HG03039 (cell line): ENCODE measurements around the gene SUGCT.
A peak's percentile ranks its signal among the peaks of the same experiment; 100 is the strongest.

ENCODE experiments used
- ATAC-seq: cut with Tn5 transposase; IDR thresholded peaks from one replicate; pipeline ENCODE4 v1.9.1; 2021; ENCODE audit warnings: mild to moderate bottlenecking, moderate library complexity; ENCODE audit not compliant: unreplicated experiment

The SUGCT gene

DNA sequence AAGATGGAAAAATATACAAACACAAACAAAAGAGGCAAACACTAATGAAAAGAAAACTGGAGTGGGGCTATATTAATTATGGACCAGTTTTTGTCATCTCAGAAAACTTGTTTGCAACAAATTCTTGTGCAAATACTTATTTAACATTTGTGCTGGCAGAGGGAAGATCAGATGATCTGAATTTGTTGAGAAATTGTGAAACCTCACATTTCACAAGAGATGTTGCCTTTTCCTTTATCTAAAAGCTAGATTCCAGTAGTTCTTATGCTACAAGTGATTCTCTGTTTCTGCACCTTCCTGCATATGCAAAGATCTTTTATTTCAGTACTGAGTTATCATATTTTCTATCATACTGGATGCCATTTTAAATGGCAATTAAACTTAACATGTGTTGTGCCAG, 320.7 kb downstream of the SUGCT start:
- ATAC-seq, result no peak

DNA sequence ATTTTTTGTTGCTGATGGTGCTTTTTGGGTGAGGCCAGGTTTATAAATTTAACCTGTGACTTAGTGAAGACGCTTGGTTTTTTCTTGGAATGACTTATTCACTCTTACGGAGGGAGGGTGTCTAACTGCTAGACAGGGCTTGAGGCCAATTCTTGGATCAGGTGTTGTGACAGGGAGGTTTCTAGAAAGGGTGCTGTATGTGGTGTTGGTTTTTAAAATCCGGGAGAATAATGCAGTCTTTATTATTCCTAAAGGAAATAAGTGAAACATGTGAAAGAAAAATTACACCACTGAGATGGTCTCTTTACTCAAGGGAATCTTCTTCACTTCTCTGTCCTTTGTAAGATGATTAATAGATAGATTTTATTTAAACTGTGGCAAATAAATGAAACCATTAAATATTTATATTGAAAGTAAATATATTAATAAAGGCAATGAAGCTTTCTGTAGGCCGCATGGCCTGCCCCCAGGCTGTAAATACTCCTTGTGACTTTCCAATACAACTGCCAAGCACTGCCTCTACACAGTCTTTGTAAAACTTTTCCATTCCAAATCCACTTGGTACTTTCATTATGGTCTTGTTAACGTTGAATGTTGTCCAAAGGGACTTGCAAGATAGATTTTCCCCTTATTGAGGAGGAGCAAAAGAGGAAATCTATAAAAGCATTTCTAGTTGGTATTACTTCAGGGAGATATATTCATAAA, 323.1 kb downstream of the SUGCT start:
- ATAC-seq, result no peak

DNA sequence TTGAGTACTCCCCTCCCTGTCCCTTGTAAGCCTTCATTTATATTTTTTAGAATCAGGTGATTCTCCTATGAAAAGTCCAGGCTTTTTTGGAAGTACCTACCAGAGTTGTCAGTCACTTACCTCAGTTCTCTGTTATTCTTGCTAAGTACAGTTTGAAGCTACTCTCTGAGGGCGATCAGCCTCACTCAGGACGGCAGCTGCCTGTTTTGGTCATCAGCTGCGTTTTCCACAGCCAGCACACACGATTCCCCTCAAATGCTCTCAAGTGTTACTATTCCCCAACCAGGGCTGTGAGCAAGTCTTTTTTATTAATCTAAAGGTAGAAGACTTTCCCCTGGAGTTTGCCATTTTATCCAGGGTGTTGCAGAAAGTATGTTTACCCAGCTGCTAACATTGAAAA, 328.6 kb downstream of the SUGCT start:
- no peak for ATAC-seq

DNA sequence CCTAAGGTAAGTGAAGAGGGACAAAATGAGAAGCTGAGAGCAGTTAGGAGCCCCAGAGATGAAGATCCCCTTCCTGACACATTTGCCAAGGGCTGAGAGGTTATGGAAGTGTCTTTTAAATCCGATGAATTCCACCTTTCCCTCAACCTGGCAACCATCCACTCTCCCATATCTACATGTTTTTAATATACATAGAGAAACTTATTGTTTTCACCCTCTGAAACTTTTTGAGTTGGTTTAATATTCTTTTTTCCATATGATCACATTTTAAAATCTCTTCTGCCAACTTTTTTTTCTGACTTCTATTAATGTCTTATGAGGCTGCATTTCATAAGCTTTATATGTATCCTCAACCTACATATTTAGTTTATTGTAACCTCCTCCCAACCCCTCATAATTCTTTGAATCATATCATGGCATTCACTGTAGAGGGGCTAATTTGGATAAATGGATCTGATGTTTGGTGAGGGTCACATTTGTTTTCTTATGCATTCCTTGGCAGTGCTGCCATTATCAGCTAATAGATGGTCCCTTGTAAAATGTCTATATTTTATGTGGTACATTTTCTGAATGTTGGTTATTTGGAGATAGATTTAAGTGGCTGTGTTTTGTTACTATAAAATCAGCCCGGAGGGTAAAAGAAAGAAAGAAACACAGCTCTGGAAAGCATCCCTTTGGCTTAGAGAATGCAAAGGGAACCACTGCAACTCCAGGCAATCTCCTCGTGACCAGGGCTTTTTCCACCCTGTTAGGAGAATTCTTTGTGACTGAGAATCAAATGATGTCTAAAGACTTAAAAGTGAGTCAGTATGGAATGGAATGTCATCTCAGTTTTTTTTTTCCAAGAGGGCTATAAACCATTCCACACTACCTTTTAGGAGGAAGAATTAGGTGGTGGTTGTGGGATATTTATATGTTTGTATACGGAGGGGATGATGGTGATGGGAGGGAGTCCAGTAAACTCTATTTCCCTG, 334.4 kb downstream of the SUGCT start:
- ATAC-seq, result no peak

DNA sequence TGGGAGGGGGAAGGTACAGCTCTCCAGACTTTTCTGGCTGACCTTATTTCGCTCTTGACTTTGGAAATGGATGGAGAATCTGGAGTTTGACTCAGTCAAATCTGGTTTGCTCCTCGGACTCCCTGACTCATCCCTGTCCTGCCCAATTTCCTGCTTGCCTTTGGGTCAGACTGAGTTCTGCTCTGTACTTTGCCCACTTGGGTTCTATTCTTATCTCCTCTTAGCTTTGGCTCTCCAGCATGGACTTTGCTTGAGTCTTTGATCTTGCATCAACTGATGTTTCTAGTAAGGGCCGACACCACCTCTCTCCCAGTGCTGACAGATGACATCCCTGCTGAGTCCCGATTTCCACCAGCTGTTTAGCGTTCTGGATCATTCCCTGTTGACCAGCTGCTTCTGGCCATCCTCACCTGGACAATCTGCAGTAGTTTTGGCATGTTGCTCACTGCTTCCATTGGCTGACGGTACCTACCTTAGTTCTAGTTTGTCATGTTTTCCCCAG, 335.3 kb downstream of the SUGCT start:
- ATAC-seq, result no peak

DNA sequence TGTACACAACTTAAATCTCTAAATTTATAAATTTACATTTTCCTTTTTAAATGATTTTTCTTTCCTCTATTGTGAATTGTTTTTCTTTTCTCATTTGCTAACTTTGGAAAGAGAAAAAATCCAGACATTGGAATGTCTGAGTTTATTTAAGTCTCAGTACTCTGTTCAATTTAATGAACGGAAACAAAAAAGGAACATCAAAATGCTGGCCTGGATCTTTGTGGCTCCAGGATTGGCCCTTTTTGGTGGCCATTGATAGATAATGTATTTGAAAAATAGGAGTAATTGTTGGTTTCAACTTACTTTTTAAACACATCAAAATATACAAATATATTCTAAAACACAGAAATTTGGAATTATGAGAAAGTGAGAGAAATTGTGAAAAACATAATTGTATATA, 336.0 kb downstream of the SUGCT start:
- no peak for ATAC-seq

DNA sequence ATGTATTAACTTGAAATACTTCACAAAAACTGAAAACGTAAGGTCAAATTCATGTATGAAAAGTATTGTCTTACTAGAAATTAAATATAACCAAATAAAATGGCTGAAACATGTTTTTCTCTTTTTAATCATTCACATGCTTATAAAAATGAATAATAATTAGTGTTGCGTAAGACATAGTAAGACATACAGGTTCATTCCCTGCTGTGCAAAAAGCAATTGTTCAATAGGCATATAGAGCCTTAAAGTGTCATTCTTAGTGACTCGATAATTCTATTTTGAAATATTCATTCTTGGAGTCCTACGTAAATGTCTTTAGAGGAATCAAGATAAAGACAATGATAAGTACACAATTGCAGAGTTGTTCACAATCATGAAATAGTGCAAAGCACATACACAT, 337.1 kb downstream of the SUGCT start:
- no peak for ATAC-seq

DNA sequence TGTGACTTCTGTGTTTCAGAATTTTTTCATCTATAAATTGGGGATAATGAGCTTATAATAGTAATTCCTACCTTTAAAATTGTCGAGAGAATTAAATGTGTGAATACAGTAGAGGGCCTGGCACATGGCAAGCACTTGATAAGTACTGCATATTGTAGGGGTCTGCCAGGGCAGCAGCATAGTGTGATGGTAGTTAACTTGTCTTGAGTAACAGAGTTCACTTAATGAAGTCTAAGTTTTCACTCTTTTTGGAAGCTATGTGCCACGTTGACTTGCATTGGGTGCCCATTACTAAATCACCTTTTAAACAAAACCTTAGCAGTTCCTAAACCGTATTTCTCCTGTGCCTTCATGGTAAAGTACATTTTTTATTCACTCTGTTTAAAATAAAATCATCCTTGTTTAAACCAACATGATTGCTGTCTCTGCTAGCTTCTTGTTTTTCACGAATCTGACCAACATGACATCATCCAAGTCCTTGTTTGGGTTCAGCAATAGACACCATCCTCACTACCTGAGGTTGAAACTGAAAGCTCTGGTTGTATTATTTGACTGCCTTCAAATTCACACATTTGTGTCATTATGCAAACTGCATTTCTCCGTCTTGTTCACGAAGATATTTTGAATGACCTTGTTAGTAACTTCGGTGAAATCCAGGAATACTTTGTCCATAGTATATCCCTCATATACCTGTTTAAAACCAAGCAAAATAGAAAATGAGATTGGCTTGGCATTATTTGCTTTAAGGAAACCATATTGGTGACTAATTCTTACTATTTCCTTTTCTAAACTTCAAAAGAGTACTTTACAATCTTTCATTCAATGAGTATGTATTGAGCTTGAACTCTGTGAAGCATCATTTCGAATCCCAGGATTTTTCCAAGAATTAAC, 340.2 kb downstream of the SUGCT start:
- peak; percentile 99 for ATAC-seq

DNA sequence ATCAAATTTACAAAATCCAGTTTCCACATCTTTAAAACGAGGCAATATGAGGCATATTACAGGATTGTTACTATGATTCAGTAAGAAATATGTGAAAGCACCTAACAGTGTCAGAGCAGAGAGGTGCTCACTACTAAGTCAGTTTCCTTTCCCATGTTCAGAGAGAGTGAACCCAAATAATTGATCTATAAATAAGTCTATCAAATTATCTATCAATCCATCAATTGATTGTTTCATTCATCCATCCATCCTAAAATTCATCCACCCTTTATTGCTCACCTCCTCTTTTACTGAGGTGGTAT, 340.8 kb downstream of the SUGCT start:
- ATAC-seq, result no peak

DNA sequence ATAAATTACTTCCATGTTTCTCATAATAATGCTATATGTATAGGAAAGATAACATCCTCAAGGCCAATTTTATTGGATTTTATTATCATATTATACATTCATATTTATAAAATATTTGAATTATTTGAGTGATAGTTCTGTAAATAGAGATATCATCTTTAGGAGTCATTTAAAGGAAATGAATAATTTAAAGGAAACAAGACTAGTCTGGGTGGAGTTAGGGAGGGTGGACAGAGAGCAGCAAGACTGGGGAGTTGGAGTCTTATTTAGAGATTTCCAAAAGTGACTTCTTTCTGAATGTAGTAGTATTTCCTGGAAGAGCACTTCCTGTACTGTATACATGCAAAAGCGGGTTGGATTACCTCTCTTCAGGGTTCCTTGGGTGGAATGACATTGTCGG, 342.3 kb downstream of the SUGCT start:
- ATAC-seq, result no peak

DNA sequence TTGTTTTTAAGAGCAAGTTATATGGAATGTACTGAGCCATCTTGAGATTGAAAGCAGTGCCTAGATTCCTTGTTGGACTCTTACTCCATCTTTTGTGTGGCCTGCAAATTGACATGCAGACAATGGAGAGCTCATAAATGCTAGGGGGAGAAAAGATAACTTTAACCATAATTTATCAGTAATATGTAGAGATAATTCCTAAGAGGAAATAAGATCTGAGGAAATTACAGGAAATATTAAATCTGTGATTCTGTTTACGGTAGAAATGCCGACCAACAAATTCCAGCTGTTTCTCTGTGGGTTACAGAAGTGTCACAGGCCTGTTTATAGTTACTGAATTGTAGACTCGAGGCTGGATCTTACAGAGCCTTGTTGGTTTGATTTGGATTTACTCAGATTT, 348.0 kb downstream of the SUGCT start:
- no peak for ATAC-seq

DNA sequence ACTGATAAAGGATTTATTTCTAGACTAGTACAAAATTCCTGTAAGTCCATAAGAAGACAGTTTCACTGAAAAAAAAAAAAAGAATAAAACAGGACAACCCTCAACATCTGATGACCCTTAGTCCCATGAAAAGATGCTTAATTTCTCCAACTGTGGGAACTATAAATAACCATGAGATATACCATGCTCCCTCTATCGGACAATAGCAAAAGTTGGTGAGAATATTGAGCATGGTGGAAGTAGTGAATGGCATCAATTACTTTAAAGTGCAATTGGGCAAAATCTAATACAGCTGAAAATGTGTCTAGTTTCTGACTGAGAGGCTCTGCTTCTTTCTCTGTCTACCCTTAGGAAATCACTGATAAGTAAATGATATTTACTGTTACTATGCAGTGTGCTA, 348.8 kb downstream of the SUGCT start:
- no peak for ATAC-seq

DNA sequence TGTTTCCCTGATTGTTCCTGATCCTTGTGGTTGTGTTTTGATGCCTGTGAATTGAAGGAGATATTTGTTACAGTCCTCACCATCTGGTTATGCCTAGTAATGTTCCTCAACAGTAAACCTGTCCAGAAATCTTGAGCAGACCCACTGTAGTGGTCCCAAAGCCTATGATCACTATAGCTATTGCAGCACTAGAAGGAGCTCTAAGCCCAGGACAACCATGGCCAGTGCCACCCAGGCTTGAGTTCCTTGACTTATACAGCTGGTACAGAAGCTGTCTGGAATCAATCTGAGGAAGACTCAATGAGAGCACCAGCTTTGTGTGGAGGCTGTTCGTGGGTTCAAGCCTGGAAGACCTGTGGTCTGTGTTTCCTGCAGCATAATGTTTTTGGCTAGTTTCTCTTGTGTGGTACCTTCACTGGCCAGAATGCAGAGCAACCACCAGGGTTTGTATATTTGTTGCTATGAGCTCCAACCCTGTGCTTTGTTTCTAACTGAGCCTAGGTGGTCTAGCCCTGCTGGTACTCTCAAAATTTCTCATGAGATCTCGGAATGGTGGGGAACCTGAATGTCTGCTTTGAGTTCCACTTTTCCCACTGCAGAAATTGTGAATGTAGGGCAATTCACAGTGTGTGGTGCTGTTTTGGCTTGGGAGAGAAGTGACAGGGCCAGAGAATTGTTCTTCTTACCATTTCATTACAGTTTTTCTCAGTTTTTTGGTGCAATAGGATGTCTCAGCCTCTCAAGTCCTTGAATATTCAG, 355.2 kb downstream of the SUGCT start:
- no peak for ATAC-seq

DNA sequence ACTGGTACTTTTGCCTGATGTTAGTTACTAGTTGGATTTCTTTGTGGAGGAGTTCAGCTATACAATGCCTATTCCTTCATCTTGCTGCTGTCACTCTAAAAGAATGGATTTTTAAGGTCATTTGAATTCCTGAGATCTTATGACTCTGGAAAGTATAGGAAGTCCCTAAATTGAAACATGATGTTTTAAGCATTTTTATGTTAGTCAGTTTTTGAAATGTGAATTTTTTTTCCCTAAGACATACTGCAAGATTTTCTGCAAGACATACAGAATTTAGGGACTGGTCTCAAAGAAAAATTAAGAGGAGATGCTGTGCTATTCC, 355.8 kb downstream of the SUGCT start:
- no peak for ATAC-seq

DNA sequence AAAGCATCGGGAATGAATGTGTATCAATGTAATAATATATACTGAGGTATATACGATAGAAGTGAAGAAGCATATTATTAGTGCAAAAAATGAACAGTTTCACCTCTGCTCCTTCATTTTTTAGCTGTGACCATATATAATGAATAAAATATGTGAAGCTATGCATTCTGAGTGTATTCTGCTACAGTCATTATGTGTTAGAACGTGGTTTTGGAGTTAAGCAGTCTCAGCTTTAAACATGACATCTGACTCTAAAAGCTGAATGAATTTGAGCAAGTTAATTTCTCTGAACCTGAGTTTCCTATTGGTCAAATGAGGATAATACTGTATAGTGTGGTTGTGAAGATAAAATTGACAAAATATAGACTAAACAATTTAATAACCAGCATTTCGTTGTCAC, 358.1 kb downstream of the SUGCT start:
- no peak for ATAC-seq

DNA sequence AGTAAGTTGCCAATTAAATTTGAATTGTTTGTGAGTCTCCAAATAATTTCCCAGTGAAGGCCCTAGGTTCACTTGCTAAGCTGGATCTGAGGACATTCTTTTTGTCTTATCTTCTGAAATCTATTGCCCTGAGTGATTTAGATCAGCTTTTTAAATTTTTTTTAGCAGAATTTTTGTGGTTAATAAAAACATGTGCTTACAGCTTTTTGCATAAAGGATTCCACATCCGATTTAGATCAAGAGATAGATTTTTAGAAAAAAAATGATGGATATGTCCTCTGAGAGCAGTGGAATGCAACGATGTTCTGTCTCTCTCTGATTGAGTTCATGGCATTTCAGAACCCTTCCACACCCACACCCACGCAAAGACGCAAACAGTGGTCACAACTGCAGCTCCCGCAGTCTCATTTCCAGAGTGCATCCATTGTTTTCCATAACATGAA, 358.8 kb downstream of the SUGCT start:
- no peak for ATAC-seq

DNA sequence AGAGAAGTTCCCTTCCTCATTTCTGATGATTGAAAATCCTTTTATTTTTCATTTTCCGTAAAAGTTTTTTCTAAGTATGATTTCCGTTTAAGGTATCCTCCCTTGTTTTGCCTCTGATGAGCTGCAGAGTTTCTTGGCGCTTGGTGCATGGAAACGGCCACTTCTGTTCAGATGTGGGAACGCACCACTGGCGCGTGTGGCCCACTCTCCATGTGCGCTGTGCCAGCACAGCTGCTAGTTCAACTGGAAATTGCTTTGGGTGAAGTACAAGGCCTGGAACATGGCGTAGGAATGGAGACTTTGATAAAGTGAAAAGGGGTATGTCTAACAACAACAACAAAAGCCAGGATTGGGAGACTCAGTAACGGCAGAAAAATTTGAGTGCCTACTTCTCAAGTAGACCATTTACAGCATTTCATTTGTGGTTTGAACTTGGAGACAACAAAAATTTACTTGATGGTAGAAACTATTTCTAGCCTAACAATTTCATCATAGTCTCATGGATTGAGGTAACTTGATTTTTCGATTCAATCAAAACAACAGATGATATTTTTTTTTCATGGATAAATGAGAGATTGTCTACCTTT, 364.2 kb downstream of the SUGCT start:
- no peak for ATAC-seq

DNA sequence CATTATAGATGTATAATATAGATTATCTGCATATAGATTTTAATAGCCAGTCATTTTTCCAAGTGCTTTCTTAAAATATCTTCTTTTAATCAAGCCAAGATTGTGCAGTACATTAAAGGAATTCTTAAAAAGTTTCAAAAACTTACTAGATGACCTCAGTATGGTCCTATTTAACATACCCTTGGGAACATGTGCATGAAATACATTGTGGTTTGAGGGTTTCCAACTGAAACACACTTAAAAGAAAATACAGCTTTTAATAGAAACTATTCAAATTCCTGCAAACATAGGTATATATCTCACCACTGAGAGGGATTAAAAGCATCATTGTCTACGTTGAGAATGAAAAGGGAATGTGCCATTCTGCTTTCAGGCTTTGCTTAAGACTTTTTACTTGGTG, 364.9 kb downstream of the SUGCT start:
- no peak for ATAC-seq

DNA sequence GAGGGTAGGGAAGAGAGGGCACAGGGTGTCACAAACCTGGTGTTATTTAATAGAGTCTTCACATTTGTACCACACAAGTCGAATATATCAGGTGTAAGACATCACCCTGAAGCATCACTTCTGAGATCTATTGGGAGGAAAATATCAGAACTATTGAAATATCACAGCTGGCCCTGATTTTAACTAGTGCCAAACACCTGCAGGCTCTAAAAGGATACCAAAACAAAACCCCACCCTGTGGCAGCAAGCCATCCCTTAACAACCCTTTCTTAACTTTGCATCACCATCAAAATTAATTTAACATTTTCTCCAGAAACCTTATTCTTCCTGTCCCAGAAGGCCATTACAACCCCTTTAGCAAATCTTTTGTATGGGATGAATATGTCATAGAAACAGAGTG, 365.4 kb downstream of the SUGCT start:
- no peak for ATAC-seq

DNA sequence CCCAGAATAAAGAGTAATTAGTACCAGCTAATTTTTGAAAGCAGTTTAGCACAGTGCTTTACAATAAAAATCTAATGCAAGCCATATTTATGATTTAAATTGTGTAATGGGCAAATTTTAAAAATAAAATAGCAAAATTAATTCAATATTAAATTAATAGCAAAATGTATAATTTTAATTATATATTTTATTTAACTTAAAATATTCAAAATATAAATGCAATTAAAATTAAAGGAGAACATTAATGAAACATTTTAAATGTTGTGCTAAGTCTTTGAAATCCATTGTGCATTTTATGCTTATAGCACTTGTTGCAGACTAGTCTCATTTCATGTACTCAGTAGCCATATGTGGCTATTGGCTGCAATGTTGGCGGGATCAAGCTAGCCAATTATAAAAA, 367.6 kb downstream of the SUGCT start:
- no peak for ATAC-seq
